HG03280 (cell line): ENCODE results near the gene KRT6A.

Experiments
- ATAC-seq: cut with Tn5 transposase; IDR thresholded peaks from one replicate; pipeline ENCODE4 v1.9.1; 2021; ENCODE audit warnings: mild to moderate bottlenecking, moderate library complexity; ENCODE audit not compliant: unreplicated experiment

Gene KRT6A

GRCh38 chr12:52438305-52439301 is 54.5 kb downstream of the KRT6A start:
- ATAC-seq = no peak

DNA sequence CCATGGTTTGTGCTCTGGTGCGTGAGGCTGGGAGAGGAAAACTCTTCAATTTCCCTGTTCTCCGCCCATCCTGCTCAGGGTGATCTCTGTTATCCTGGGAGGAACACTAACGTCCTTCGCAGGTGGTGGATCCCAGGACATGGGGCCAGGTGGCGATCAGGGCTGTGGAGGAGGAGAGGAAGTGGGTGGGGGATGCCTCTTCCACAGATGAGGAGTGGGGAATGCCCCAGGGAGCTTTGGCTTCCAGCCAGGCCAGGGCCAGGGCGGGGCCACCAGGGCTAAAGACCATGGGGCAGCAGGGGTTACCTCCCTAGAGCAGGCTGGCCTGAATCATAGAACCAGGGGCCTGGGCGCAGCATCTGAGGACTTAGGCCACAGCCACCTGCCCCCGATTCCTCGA is 55.5 kb downstream of the KRT6A start:
- ATAC-seq = no peak
